NCI-H748 (cell line): Measurements from ENCODE around the gene ZBTB43.
"Not testable (repeated sequence)": the region's sequence is repeated elsewhere in the genome, so short reads cannot be mapped to it uniquely, and the experiment has no call there.

Source experiments
- DNase-seq: peaks from one replicate; lab custom pipeline; 2025; ENCODE audit not compliant: unreplicated experiment; lab: John Stamatoyannopoulos, UW

Gene ZBTB43

DNA sequence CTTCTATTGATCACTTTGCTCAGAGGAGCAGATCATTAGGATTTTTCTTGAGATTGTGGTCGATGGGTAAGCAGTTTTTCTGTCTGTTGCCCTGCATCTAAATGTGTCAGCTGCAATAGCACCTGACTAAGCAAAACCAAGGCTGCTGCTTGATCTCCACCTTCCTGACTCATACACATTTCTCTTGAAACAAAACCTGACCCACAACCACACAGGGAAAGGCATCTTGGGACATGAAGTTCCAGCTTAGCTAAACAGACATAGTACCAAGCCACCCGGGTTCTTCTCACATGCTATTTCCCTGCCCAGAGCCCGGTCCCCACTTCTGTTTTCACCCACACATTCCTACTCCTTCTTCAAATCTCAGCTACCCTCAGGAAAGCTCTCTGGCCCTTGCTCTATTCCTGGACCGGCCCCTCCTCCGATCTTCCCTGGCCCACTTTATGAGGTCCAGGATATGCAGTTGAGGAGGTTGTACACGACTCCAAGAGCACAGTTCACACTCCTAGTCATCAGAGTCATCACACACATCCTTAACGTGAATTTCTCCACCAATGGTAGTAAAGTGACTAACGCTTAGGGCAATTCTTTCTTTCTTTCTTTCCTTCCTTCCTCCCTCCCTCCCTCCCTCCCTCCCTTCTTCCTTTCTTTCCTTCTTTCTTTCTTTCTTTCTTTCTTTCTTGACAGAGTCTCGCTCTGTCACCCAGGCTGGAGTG is 16.0 kb upstream of the ZBTB43 start:
- DNase-seq, result no peak

DNA sequence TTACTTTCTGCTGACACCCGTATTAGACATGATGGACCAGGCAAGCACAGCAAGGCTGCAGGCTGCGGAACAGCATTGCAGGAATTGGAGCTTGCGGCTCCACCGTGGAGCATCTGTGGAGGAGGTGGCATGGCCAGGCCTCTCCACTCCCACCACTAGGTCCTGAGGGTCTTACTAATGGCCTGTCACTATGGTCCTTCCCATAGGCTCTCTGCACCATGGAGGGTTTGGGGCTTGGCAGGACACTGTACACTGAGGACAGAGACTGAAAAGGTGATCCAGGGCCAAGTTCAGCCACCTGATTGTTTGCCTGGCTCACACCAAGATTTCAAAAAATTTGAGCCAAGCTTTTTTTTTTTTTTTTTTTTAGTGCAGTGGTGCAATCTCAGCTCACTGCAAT is 14.3 kb upstream of the ZBTB43 start:
- no peak for DNase-seq

- no peak for DNase-seq
Measured at GRCh38 chr9:126791406-126792230, 13.2 kb upstream of the ZBTB43 start.

DNA sequence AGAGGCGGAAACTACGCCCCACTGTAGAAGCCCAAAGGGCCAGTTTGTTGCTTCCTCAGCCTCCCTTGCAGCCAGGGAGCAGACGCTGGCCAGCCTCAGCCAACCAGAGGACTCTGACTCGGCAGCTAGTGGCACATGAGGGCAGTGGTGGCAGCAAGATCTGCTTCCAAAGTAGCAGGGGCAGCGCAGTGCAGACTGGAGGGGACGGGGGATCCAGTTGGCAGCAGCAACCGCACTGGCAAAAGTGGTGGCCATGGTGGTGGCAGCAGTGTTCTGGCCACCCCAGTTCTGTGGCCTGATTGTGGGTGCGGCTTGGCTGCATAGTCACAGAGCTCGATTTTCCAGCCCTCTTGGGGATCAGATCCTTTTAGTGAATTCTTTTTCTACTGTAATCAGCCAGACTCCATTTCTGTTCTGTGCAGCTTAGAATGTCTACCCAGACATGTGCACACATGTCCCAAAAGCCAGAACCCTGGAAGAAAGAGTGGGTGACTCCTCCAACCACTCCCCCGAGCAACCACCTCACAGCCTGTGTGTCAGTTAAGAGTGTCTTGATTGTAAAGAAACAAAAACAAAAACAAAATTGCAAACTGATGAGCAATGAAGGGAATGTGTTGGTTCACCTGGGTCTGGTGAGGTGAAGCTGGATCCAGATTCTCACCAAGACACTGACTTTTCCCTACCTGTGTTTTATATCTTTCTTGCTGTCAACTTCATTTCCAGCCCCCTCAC is 11.0 kb upstream of the ZBTB43 start:
- no peak for DNase-seq

GRCh38 chr9:126794441-126794840 is 10.4 kb upstream of the ZBTB43 start:
- DNase-seq, result no peak

DNA sequence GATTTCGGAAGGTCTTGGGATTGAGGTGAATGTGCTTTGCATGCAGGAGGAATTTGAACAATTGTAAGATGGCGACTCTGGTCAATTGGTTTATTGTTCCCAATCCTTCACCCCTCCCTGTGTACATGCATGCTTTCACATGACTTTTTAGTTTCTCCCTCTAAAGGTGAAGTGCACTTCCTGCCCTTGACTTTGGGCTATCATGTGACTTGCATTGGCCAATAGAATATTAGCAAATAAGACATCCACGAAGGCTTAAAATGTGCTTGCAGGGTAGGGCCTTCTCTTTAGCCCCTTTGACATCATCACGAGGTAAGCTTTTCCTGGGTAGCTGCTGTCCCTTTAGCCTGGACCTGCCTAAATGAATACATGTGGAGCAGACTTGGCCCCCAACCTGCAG is 8.1 kb upstream of the ZBTB43 start:
- DNase-seq, result no peak

DNA sequence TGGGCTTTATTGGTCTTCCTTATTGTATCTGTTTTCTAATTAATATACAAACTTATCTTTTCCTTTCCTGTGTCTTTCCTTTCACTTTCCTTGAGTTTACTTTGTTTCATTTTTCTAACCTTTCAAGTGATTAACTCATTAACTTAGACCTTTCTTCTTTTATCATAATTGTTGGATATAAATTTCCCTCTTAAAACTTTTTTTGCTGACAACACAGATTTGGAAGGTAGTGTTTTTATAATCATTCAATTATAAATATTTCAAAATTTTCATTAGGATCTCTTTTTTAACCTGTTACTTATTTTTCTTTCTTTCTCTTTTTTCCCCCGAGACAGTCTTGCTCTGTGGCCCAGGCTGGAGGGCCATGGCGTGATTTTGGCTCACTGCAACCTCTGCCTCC is 6.9 kb upstream of the ZBTB43 start:
- DNase-seq, result no peak

DNA sequence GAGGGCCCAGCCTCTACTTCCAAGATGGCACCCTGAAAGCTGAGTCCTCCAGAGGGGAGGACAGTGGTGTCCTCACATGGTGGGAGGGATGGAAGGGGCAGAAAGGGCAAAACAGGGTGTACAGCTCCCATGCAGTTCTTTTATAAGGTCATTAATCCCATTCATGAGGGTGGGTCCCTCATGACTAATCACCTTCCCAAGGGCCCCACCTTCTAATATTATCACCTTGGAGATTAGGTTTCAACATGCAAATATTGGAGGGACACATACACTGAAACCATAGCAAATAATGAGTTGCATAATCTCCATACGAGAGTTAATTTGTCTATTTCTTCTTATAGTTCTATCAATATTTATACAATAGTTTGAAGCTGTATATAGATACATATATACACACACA is 5.8 kb upstream of the ZBTB43 start:
- no peak for DNase-seq

DNA sequence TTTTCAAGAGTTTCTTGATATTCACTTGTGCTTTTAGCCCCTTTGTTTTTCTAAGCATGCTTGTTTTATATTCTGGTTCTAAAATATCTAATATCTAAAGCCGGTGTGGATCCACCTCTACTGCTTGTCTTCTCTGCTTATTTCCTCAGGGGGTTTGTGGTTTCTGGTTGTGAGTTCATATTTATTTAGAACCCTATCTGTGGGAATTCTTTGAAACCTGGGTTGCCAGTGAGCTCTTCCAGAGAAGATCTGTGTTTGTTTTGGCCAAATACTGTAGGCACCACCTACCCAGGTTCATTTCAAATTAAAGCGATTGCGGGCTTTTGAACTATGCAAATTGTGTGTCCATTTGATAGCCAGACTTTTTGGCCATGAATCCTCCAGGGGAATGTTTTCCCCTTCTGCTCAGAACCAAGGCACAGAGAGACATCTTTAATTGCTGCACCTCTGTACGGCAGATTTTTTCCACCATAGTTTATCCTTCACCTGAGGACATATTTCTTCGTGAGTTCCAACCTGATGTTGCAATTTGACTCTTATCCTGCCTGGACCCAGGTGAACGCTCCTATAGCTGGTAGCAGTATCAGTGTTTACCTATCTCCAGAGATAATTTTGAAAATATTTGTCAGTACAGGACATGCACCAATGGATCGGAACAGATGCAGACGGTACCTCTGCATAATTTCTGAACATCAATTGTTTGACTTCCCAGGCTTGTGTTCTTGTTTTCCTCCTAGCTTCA is 2.4 kb upstream of the ZBTB43 start:
- no peak for DNase-seq

- DNase-seq, result no peak
Measured at GRCh38 chr9:126804198-126804695, 593 bp upstream of the ZBTB43 start.

GRCh38 chr9:126805554-126806262 is 868 bp downstream of the ZBTB43 start:
- DNase-seq, result peak; percentile 9

GRCh38 chr9:126806336-126806735 is 1.5 kb downstream of the ZBTB43 start:
- no peak for DNase-seq

- no peak for DNase-seq
Measured at GRCh38 chr9:126809068-126809467, 4.2 kb downstream of the ZBTB43 start.

DNA sequence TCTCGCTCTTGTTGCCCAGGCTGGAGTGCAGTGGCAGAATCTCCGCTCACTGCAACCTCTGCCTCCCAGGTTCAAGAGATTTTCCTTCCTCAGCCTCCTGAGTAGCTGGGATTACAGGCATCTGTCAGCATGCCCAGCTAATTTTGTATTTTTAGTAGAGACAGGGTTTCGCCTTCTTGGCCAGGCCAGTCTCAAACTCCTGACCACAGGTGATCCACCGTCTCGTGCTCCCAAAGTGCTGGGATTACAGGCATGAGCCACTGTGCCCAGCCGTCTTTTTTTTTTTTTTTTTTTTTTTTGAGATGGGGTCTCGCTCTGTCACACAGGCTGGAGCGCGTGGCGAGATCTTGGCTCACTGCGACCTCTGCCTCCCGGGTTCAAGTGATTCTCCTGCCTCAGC is 5.4 kb downstream of the ZBTB43 start:
- not testable (repeated sequence) for DNase-seq

DNA sequence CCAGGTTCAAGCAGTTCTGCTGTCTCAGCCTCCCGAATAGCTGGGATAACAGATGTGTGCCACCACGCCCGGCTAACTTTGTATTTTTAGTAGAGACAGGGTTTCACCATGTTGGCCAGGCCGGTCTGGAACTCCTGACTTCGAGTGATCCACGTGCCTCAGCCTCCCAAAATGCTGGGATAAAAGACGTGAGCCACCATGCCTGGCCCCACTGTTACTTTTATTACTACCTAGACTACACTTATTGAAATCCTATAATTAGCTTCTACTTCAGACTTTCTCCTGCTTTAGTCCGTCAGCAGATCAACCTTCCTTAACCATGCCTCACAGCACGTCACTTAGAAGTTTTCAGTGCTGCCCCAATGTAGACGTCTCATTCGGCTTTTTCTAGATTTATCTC is 8.2 kb downstream of the ZBTB43 start:
- DNase-seq, result no peak

DNA sequence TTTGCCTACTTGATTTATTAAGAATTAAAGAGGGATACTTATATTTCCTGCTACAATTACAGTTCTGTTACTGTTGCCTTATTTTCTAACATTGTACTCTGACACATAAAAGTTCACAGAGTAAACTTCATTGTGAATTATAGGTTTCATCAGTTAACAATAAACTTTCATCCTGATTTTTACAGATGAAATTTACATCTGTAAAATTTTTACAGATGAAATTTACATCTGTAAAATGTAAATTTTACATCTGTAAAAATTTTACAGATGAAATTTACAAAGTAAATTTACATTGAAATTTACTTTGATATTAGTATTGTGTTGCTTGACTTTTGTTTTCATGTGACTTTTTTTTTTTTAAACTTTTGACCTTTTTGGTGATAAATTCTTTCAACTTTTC is 9.3 kb downstream of the ZBTB43 start:
- no peak for DNase-seq

DNA sequence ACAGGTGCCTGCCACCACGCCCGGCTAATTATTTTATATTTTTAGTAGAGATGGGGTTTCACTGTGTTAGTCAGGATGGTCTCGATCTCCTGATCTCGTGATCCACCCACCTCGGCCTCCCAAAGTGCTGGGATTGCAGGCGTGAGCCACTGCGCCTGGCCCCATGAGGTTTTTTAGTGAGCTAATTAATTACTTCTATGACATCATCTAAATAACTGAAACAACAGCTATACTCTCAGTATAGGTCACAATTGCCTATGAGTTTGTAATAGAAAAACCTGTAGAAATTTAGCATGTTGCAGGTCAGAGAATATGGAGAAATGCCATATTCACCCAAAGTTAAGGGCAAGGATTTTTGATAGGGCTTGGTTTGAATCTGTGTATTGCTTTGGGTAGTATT is 12.8 kb downstream of the ZBTB43 start:
- not testable (repeated sequence) for DNase-seq

DNA sequence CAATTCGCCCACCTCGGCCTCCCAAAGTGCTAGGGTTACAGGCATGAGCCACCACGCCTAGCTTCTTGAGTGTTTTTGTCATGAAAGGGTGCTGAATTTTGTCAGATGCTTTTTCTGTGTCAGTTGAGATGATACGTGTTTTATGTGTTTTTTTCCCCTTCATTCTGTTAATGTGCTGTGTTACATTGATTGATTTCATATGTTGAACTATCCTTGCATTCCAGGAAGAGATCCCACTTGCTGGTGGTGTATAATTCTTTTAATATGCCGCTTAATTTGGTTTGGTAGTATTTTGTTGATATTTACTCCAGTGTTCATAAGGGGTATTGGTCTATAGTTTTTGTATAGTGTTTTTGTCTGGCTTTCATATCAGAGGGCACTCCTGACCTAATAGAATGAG is 13.6 kb downstream of the ZBTB43 start:
- DNase-seq, result no peak

GRCh38 chr9:126819482-126819881 is 14.6 kb downstream of the ZBTB43 start:
- DNase-seq, result no peak

DNA sequence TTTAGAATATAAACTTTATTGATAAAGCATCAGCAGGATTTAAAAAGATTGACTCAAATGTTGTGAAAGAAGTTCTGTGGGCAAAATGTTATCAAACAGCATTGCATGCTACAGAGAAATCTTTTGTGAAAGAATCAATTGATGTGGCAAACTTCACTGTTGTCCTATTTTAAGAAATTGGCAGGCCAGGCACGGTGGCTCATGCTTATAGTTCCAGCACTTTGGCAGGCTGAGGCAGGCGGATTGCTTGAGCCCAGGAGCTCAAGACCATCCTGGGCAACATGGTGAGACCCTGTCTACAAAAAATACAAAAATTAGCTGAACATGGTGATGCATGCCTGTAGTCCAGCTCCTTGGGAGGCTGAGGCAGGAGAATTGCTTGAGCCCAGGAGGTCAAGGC is 17.4 kb downstream of the ZBTB43 start:
- no peak for DNase-seq
